Hepatic stellate cell (primary cell): ENCODE results near the gene WASF2.
A peak's percentile ranks its signal among the peaks of the same experiment; 100 is the strongest.

Experiments used
- DNase-seq: peaks from one replicate; pipeline ENCODE4 v3.0.0; 2011; ENCODE audit warnings: low spot score

Gene WASF2

DNA sequence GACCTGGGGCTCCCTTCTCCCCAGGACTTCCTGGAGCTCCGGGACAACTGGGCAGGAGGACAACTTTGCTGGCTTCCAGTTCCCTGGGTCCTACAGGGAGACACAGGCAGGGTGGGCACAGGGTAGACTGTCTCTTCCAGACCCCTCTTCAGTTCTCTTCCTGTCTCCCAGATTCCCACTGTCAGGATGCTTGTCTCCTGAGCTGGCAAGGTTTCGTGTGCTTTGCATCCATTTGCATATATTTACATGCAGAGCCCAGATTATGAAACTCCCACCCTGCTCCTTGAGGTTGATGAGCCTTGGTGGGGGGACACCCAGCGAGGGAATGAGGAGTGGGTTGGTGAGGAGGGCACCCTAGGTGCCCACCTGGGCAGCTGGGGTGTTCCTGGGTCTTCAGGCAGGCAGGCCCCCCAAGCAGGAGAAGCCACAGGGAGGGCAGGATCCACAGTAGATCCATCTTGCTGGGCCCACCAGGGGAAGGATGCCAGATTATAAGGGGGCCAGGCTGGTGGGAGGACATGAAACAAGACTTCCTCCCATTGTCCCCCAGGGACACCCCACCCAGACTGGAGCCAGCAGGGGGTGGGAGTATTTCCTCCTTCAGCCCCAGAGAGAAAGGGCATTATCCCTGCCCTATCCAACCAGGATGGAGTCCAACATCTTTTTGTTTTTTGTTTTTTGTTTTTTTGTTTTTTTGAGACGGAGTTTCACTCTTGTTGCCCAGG lies 115.4 kb downstream of the WASF2 start, which contains the start of gene FCN3:
Gene FCN3 (minus strand): TSS at position 463 of the 725 bp plus-strand sequence. CDS start 6 bp downstream, at position 457.
- no peak for DNase-seq

GRCh38 chr1:27372808-27373690 lies 116.9 kb downstream of the WASF2 start:
- no peak for DNase-seq

- DNase-seq: no peak
Observed at GRCh38 chr1:27372022-27372807, 117.8 kb downstream of the WASF2 start.

DNA sequence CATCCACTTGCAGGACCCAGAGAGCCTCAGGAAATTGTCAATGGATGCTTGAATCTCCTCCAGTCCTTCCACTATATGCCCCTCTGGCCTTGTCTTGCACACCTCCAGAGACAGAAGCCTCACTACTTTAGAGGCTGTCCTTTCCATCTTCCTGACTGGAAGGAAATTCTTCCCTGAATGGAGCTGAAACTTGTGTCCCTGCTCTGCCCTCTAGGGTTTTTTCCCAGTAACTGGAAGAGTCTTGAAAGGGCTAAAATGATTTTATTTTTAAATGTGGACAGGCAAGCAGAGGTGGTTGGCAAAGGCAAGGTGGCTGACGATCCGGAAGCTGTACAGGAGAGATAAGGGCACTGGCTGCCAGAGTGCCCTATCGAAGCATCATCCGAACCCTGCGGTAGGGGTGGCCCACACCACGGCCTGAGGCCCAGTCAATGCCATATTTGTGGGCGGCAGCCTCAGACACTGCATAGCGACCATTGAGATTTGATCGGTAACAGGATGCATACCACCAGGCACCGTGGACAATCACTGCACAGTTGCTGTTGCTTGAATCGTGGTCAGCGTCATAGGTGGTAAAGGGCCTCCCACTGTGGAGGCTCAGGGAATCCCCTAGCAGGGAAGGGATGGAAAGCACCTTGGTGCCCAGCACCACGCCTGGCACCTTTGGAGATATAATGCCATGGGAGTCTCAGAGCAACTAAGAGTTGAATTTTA lies 120.9 kb downstream of the WASF2 start:
- no peak for DNase-seq

GRCh38 chr1:27367160-27367650 lies 122.8 kb downstream of the WASF2 start:
- no peak for DNase-seq

DNA sequence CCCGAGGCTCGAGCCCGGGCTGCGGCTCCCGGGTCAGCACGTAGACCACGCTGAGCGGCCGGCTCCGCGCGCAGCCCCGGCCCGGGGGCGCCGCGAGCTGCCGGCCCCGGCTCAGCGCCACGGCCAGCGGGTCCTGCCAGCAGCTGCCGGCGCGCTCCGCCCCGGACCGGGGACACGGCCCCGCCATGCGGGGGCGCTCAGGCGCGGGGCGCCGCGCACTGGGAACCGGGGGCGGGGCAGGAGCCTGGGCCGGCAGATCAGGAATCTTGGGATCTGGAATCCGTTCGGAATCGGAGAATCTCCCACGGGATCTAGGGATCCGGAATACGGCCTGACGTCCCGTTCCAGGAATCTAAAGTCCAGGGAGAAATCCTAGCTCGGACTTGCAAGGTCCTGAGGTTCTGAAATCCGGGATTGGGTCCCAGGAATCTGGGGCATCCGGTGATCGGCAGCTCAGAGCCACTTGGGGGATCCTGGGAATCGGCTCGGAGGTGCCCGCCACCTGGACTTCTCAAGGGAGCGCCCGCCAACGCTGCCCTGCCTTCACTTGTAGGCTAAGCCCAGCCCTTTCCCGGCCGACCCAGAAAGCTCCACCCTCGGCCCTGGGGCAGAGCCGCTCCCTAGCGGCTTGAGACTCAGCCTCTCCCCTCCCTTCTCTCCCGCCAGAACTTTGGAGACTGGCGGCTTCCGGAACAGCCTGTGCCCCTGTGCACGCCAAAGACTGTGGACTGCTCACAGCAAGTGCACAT lies 123.4 kb downstream of the WASF2 start, which contains the start of gene MAP3K6:
Gene MAP3K6 (minus strand): TSS at position 551 of the 749 bp plus-strand sequence. CDS start 364 bp downstream, at position 187.
- DNase-seq: peak; percentile 92

DNA sequence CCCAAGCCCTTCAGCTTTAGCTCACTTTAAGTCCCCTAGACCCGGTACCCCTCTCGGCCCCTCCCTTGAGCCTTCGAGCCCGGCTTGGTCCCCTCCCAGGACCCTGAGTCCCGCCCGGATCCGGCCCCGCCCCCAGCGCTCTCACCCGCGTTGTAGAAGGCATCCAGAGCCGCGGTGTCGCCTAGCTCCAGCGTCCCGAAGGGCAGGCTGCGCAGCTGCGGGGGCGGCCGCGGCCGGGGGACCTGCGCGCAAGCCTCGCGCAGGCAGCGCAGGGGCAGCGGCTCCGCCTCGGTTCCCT lies 123.9 kb downstream of the WASF2 start:
- peak; percentile 88 for DNase-seq

GRCh38 chr1:27365372-27366112 lies 124.4 kb downstream of the WASF2 start:
- DNase-seq: peak; percentile 95

DNA sequence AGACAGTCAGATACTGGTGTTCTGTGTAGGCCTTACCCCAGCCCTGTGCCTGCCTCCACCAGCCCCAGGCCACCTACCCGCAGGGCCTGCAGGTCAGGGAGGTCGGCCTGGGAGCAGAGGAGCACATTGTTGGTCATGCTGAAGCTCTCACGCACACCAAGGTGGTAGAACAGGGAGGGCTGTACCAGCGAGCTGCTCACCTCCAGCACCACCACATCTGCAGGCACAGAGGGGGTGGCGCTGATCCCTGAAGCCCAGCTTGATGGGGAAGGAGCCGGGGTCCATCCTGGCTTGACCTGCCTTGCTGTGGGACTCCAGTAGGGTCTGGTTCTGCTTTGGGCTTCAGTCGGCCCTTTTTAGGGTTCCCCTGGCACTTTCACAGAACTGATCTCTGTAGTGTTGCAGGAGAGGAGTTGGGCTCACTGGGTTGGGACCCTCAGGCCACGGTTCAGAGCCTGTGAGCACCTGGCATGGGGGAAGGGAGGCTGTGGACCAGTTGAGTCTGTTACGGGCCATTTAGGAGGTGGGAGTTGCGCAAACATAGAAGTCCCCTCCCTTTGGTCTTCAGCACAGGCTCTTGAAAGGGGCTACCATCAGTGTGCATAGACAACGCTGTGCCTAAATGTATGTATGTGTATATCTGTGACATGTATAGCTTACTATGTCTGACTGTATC lies 125.1 kb downstream of the WASF2 start:
- no peak for DNase-seq

GRCh38 chr1:27363766-27364695 lies 125.9 kb downstream of the WASF2 start:
- no peak for DNase-seq

DNA sequence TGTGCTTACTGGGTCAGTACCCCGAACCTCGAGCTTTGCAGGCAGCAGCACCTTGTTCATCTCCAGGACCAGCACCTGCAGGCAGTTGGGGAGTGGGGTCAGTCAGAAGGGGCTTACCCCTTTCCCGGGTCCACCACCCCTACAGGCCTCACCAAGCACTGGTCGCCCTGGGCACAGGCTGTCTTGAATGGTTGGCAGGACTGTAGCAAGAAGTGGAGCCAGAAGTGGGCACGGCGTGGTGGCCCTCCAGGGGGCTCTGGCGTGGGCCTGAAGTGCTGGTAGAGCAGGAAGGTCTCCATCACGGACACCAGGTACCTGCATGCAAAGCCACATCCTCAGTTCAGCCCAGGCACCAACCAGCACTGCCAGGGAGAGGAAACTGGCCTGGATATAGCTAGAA lies 128.4 kb downstream of the WASF2 start:
- no peak for DNase-seq

- no peak for DNase-seq
Observed at GRCh38 chr1:27361044-27361402, 128.9 kb downstream of the WASF2 start.

DNA sequence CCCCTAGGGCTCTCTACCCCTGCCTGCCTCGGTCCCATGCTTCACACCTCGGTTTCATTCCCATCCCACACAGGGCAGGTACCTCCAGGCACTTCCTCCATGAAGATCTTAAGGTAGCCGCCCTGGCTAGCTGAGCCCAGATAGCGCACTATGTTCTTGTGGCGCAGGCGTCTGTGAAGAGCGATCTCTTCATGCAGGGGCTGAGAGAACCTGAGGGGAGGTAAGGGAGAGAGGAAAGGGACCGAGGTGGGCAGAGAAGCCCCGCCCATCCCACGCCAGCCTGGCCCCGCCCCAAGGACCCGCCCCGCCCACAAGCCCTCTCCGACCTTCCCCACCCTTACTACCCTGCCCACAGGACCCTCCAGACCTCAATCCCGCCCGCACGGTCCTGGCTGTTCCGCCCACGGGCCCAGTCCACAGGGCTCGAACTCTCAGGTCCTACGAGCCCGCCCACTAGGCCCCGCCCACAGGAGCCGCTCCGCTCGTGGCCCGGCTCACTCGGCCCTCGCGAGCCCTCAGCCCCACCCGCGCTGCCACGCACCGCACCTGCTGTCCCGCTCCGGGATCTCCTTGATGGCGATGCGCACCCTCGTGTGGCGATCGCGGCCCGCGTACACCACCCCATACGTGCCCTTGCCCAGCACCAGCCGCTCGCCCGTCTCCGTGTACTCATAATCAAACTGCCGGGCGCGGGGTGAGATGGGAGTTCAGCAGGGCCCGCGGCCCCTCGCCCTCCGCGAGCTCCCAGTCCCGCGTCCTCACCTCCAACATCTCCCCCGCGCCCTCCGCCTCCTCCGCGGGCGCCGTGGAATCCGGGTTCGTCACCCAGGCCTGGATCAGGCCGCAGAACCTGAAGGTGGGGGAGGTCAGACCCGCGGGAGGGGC lies 129.6 kb downstream of the WASF2 start:
- DNase-seq: no peak

DNA sequence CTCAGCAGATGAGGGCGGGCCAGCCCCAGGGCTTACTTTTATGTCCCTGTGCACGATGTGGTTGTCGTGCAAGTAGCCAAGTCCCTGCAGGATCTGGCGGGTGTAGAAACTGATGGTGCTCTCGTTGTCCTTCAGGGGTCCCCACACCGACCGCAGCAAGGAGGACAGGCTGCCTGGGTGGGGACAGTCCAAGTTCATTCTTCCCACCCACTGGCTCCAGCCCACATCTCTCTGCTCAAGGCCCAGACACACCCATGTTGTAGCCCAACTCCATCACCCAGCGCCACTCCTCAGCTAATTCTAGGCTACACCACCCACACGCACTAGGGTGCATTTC lies 130.2 kb downstream of the WASF2 start:
- no peak for DNase-seq

- DNase-seq: no peak
Observed at GRCh38 chr1:27358928-27359313, 131.0 kb downstream of the WASF2 start.

DNA sequence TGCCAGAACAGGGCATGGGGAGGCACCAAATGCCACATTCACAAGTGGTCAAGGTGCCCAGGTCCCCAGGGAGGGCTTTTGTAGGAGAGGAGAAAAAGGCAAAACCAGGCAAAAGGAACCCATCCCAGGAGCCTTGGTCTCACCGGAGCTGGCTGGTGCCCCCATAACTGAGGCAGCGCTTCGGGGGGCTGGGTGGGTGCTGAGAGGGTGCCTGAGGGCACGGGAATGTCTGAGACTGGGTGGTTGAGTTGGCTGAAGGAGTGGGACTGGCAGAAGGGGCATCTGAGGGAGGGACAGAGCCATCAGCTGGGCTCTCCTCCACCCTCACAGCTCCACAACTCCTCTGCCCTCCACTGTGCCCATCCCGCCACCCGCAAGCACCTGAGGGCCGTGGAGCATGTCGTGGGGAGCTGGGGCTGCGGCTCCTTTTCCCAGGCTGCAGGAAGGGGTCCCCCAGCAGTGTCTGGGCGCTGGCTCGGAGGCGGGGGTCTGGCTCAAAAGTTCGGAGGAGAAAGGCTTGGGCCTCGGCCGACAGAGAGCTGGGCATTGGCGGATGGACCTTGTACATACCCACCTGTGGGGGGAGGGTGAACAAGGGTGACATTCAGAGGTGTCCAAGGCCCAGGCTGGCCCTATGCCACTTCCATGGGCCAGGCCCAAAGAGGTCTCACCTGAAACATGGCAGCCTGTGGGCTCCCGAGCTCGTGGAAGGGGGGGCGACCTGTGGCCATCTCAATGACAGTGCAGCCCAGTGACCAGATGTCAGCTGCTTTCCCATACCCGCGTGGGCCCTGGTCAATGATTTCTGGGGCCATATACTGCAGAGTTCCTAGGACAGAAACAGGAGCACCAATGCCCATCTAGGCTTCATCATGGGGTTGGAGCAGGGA lies 131.7 kb downstream of the WASF2 start:
- DNase-seq: no peak
